ENCODE measurements around the gene TOMM40.
"Not testable (repeated sequence)": the region's sequence is repeated elsewhere in the genome, so short reads cannot be mapped to it uniquely, and the experiment has no call there.

The TOMM40 gene

GRCh38 chr19:44914433-44915206, 23.6 kb downstream of the TOMM40 start, which contains the start of gene APOC1:
APOC1 (plus strand) TSS chr19:44914608; CDS start chr19:44914892, 284 bp downstream.
- DNase-seq (ENCODE audit: extremely low spot score) = peak; percentile 95
- TF ChIP-seq L3MBTL2 (conservative IDR thresholded peaks at IDR 0.05) = peak; percentile 61
- CTCF ChIA-PET = interaction anchor here (0.8 kb wide), 2 partner anchors 21 to 131 kb away, joined by 3 read pairs; no protein-coding TSS in a partner anchor
- POLR2A ChIA-PET = interaction anchor here (0.6 to 1.5 kb wide), 7 partner anchors 9 to 238 kb away, joined by 3 to 7 read pairs (median 4); partner anchors contain the start of genes APOE and CLPTM1

GRCh38 chr19:44924243-44924725, 33.2 kb downstream of the TOMM40 start:
- ChIA-PET CTCF (no interaction called here), POLR2A (no interaction called here)
- TF ChIP-seq ZNF384 (IDR thresholded peaks at IDR 0.05) (no peak), L3MBTL2 (conservative IDR thresholded peaks at IDR 0.05) (no peak), ELF4 (IDR thresholded peaks at IDR 0.05) (no peak), FOXK2 (IDR thresholded peaks at IDR 0.05) (no peak), CTBP1 (IDR thresholded peaks at IDR 0.05; ENCODE audit: borderline replicate concordance) (no peak), SUZ12 (IDR thresholded peaks at IDR 0.05) (no peak), NFRKB (IDR thresholded peaks at IDR 0.05) (no peak)
- no peak for DNase-seq (ENCODE audit: extremely low spot score)

- no peak for DNase-seq (ENCODE audit: extremely low spot score)
- POLR2A ChIA-PET = interaction anchor here (1.3 to 1.5 kb wide), 2 partner anchors 10 to 29 kb away, joined by 3 to 4 read pairs; partner anchors contain the start of gene APOC1
- CTCF ChIA-PET = interaction anchor here (0.6 kb wide), 1 partner anchor 23 kb away, joined by 4 read pairs; no protein-coding TSS in a partner anchor
Observed at GRCh38 chr19:44925114-44925891, 34.2 kb downstream of the TOMM40 start.

GRCh38 chr19:44926245-44927077, 35.4 kb downstream of the TOMM40 start:
- not testable (repeated sequence) for DNase-seq (ENCODE audit: extremely low spot score)
- TF ChIP-seq L3MBTL2 (conservative IDR thresholded peaks at IDR 0.05) = peak; percentile 38; the same call in 1 of the 2 replicates
- ChIA-PET CTCF (interaction anchor here (0.6 kb wide), 1 partner anchor 24 kb away, joined by 4 read pairs; no protein-coding TSS in a partner anchor), POLR2A (interaction anchor here (1.3 to 1.5 kb wide), 2 partner anchors 12 to 28 kb away, joined by 3 to 4 read pairs; partner anchors contain the start of gene APOC1)

More at GRCh38 chr19:44925114-44925891, 34.2 kb downstream of the TOMM40 start:
- no peak for TF ChIP-seq PKNOX1 (IDR thresholded peaks at IDR 0.05)
- no peak for TF ChIP-seq TARDBP (IDR thresholded peaks at IDR 0.05)
- TF ChIP-seq BHLHE40 (IDR thresholded peaks at IDR 0.05; ENCODE audit: borderline replicate concordance) = no peak
- TF ChIP-seq HDGF (IDR thresholded peaks at IDR 0.05; ENCODE audit: borderline replicate concordance) = no peak

GRCh38 chr19:44927746-44928145, 36.7 kb downstream of the TOMM40 start:
- CTCF ChIA-PET = no interaction called here
- TF ChIP-seq FOXK2 (IDR thresholded peaks at IDR 0.05) (no peak), ELF4 (IDR thresholded peaks at IDR 0.05) (no peak), CTBP1 (IDR thresholded peaks at IDR 0.05; ENCODE audit: borderline replicate concordance) (no peak), LEF1 (IDR thresholded peaks at IDR 0.05; ENCODE audit: borderline replicate concordance) (no peak), TARDBP (IDR thresholded peaks at IDR 0.05) (no peak), SUZ12 (IDR thresholded peaks at IDR 0.05) (no peak), FOXA1 (IDR thresholded peaks at IDR 0.05) (no peak), L3MBTL2 (conservative IDR thresholded peaks at IDR 0.05) (no peak), FOXM1 (IDR thresholded peaks at IDR 0.05; ENCODE audit: borderline replicate concordance) (no peak), SP1 (IDR thresholded peaks at IDR 0.05) (no peak), PKNOX1 (IDR thresholded peaks at IDR 0.05) (no peak)
- POLR2A ChIA-PET = no interaction called here
- DNase-seq (ENCODE audit: extremely low spot score) = no peak

- no peak for TF ChIP-seq TARDBP (IDR thresholded peaks at IDR 0.05)
- TF ChIP-seq PKNOX1 (IDR thresholded peaks at IDR 0.05) = no peak
- no peak for TF ChIP-seq LEF1 (IDR thresholded peaks at IDR 0.05; ENCODE audit: borderline replicate concordance)
- TF ChIP-seq FOXM1 (IDR thresholded peaks at IDR 0.05; ENCODE audit: borderline replicate concordance) = no peak
- no peak for TF ChIP-seq ZNF384 (IDR thresholded peaks at IDR 0.05)
- TF ChIP-seq FOXA1 (IDR thresholded peaks at IDR 0.05) = no peak
- TF ChIP-seq ARNT (IDR thresholded peaks at IDR 0.05) = no peak
- TF ChIP-seq HDGF (IDR thresholded peaks at IDR 0.05; ENCODE audit: borderline replicate concordance) = no peak
- no peak for TF ChIP-seq CTBP1 (IDR thresholded peaks at IDR 0.05; ENCODE audit: borderline replicate concordance)
- TF ChIP-seq ELF4 (IDR thresholded peaks at IDR 0.05) = no peak
- no peak for TF ChIP-seq L3MBTL2 (conservative IDR thresholded peaks at IDR 0.05)
- TF ChIP-seq NFRKB (IDR thresholded peaks at IDR 0.05) = no peak
- TF ChIP-seq SP1 (IDR thresholded peaks at IDR 0.05) = no peak
- no peak for TF ChIP-seq SUZ12 (IDR thresholded peaks at IDR 0.05)
- no peak for TF ChIP-seq FOXK2 (IDR thresholded peaks at IDR 0.05)
- no peak for TF ChIP-seq BHLHE40 (IDR thresholded peaks at IDR 0.05; ENCODE audit: borderline replicate concordance)
- ChIA-PET POLR2A (no interaction called here), CTCF (no interaction called here)
- DNase-seq (ENCODE audit: extremely low spot score) = no peak
Observed at GRCh38 chr19:44930088-44930487, 39.0 kb downstream of the TOMM40 start.
